HG03097 (cell line): ENCODE results near the gene PPP1R15B.
A peak's percentile ranks its signal among the peaks of the same experiment; 100 is the strongest.

Experiments used
- ATAC-seq: cut with Tn5 transposase; IDR thresholded peaks from one replicate; pipeline ENCODE4 v1.9.1; 2021; ENCODE audit not compliant: unreplicated experiment, low FRiP score

PPP1R15B gene

DNA sequence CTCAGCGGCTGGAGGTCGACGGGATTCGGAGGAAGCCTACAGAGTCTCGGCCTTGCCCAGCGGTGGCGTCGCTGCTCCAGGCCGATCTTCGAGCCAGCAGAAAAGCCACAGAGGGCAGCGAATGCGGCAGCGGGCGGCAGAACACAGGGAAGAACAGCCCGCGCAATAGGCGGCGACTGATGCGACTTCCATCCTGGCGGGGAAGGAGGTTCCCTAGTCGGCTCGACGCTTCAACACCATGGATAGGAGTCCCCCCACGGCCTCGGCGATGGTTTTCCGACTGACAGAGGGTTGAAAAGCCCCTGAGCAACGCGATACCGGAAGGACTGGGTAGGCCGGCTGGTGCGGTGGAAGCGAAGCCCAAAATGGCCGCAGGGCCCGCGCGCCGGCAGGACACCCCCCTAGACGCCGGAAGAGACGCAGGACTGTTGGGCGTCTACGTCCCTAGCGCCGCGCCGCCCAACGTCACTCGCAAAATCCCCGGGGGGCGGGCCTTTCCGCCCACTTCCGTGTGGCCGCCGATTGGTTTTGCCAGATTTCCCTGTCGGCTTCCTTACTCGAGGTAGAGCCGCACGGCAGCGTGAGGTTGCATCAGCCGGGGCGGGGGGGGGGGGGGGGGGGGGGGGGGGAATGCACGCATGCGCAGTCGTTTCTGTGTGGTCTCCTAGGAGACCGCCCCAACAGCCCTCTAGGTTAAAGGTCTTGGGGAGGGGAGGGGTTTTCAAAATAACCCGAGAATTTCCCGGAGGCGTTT, at the start of gene PPP1R15B:
TSS of gene PPP1R15B (minus strand) at position 367 of the 754 bp plus-strand sequence. CDS start 406 bp downstream, outside the sequence.
- peak; percentile 84 for ATAC-seq

DNA sequence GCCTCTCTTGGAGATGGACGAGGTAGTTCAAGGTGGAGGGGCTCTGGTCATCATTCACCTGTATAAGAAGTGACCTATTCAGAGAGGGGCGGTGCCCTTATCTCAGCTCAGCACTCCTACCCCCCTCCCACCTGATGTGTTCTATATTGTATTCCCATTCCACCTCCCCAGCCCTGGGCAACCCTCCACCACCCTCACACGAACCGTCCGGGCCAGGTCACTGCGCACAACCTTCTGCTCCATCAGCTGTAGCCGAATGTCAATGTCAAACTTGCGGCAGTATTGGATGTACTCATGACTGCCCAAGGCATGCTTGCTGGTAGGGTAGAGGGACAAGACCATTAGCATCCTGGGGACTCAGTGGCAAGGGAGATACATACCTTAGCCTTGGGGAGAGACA, 48.7 kb upstream of the PPP1R15B start:
- ATAC-seq = no peak

DNA sequence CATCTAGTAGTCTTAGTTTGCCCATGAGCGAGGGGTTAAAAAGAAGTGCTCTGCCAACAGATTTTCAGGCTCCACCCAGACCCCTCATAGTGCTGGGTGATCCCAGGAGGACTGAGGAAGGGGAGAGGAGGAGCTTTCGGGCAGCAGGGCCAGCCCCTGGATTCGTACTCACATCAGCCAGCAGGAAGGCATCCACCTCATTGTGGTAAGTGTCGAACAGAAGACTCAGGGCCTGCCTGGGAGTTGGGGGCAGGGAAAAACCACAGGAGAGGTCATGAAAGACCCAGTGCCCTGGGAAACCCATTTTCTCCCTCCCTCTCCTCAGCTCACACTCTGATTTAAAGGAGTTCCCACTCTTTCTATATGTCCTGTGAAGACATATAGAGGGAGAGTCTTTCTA, 48.1 kb upstream of the PPP1R15B start:
- no peak for ATAC-seq

DNA sequence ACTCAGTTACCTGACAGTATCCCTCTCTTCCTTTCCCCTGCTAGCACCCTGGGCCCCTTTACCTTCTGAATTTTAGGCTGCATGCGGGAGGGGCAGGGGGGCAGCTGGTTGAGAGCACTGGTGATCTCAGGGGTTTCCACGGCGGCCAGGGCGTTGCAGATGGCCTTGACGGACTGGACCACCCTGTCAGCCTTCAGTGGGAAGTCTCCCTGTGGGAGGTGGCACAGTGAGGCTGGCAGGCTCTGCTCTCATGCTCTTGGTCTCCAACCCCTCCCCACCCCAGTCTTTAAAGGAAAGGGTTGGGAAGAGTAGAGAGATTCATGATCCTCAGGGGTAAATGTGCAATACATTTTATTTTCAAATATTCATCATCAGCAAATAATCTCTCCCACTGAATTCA, 46.0 kb upstream of the PPP1R15B start:
- ATAC-seq = no peak

DNA sequence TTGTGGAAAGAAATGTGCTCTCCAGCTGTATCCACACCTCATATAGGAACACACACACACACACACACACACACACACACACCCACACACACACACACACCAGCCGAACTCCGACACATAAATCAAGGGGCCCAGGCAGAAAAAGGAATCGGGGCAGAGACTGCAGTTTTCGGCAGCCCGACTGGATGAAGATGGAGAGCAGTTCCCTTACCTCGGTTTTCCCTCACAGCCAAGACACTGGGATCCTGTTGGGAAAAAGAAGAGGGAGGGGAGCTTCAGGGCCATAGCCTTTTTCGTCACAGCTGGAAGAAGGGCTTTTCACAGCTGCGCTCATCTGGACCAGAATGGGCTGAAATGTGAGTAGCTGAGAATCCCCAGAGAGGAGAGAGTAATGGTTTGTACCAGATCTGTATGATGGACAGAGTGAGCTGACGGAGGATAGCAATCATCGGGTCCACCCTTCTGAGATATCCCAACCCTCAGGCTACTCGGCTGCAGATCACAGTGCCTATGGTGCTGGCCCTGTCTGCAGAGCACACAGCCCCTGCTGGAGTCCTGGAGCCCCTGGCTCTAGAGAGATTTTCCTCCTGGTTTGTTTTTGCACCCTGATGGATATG, 45.3 kb upstream of the PPP1R15B start:
- ATAC-seq = no peak

DNA sequence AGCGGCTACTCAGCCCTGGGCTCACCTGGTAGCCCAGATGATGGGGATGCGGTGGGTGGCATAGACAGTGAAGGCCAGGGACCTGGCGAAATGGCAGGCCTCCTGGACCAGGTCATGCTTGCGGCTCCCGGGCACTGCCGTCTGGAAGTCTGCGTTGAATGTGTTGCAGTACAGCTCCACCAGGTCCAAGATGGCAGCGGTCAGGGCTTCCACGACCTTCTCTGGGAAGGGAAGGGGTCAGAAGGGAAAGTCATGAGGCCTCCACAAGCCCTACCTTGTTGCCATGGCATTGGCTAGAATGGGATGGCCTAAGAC, 44.2 kb upstream of the PPP1R15B start:
- no peak for ATAC-seq

DNA sequence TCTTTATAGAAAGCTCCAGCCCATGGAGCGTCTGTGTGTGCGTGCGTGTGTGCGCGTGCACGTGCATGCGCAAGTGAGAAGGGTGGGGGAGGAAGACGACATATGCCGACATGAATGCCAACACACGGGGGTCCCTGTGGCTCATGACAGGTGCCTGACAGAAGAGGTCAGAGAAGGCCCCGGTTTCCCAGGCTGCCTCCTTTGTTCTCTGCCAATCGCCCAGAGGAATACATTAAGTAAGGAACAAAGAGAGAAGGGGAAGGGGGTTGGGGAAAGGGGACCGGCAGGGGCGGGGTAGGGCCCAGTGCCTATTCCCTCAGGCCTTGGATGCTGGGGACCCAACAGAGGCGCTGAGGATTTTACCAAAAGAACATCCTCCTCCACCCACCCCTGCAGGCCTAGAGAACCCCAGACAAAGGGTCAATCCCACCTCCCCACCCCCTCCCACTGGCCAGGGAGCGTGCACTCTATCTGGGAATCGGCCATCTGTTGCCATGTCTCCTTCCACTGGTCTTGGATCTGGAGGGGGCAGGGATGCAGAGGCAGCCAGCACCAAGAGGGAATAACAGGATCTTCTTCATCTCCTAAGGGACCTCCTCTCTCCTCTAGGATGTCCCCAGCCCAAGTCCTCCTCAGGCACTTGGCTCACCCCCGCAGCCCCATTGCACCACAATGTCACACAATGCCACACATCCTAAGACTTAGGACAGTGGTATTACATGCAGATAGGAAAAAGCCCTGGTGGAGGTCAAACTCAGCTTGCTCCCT, 43.6 kb upstream of the PPP1R15B start:
- ATAC-seq = no peak

DNA sequence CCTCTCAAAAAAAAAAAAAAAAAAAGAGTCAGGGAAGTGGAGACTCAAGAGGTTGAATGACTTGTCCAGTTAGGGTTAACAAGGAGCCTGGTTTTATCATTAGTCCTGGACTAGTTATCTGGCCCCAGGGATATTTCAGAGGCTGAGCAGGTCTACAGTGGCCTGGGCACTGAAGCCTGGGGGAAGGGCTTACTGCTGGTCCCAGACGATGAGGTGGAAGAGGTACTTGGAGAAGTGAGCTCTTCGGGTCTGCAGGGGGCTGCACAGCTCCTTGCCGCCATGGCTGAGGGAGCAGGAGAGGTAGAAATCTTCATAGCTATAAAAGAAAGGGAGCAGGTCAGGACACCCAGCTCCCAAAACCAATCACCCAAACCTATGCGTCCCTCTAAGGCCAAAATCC, 42.9 kb upstream of the PPP1R15B start:
- ATAC-seq = no peak

DNA sequence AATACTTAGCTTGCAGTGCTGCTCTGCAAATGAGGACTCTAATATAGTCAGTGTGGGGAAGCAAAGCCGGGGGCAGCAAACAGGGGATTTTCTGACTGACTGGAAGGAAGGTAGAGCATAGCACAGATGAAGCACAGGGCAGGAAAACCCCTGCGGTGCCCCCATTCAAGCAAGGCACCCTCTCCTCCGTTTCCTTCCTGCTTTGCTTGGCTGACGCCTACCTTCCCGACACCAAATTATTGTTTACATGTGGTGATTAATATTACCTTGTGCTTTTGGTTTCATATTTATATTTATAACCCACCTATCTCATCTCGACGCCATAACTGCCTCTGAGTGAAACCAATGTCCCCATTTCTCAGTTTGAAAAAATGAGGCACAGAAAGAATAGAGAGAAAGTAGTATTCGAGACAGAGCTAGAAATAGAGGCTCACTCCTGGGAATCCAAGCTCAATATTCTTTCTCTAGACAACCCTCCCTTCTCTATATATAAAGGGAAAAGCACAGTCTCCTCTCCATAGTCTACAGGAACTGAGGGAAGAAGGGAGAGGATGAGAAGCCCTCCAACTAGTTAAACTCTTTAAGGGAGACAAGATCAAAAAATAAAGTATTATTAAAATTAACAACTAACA, 41.6 kb upstream of the PPP1R15B start:
- ATAC-seq = peak; percentile 65

DNA sequence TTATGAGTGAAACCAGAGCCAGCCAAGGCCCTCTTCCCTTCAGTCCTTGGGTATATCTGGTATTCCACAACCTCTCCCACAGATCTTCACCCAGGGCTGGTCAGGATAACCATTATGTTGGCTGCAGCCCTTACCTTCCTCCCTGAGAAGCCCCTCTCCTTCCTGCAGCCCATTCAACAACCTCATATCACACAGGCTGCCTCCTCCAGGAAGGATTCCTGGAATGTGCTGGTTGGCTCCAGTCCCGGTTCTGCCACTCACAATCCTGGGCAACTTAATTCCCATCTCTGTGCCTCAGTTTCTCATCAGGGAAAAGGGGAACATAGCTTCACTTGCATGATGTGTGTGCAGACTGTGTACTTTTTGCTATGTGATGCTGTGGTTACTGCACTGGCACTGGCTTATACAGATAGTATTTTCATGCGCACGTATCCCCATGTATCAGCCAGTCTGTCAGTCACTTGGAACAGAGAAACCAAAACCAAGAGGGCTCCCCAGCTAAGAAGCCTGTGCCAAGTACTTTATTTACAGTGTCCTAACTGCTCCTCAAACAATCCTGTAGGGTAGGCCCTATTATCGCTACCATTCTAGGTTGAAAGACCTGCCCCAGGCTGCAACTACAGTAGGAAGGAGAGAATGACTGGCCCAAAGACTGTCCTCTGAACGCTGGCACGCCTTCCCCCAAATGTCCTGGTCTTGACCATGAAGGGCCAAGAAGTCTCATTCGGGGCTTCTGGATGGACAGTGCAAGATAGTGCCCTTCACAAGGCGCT, 39.9 kb upstream of the PPP1R15B start:
- ATAC-seq = no peak

DNA sequence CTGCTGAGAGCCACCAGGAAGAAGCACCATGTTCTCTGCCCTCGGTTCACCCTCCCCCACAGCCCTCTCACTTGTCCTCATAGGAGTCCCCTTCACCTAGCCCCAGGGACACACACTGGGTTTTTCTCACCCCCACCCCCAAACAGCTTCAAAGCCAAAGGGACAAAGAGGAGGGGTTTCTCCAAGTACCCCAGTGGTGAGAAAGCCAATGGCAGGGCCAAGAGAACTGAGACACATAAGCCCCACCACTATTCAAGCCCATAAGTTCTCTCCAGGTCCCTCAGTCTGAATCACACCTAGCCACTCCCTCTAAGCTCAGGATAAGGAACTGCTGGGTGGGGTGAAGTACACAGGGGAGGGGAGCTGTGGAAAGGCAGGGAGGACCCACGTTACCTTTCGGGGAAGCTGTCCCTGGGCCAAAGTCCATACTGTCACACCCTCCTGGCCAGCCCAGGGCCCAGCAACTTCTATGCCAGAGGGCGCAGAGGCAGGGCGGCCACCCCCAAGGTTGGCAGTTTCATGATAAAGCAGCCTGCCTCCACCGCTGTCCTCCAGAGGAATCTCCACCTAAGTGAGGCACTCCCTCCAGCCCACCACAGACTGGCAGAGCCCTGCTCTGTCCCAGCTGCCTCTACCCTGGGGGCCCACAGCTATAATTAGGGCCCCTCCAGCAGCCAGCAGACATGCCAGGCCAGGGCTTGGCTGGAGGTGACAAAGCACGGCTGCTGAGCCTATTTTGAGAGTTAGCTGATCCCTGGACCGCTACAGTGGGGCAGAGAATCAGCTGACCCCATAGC, 39.0 kb upstream of the PPP1R15B start:
- ATAC-seq = no peak

DNA sequence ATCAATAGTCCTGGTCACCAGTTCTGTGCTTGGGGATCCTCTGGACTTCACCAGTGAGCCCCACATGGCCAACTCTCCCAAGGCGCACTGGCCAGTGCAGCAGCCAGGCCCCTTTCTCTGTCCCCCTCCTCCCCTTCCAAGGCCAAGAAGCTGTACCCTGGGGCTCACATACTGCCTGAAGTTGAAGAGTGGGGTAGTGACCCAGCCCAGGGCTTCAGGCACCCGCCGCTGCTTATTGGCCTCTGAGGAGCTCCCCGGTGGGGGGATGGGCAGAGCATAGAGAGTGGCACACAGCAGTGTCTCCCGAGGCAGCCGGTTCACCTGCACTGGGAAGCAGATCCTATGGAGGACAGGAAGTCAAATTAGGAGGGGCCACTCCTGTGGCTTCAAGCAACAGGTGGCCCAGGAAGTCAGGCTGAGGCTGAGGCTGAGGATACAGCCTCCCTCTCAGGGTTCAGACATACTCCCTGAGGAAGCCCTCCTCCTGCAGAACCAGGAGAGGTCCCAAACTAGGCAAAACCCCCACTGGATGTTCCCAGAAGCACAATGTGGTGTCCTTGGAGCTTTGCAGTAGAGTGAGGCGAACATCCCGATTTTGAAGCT, 38.2 kb upstream of the PPP1R15B start:
- no peak for ATAC-seq

DNA sequence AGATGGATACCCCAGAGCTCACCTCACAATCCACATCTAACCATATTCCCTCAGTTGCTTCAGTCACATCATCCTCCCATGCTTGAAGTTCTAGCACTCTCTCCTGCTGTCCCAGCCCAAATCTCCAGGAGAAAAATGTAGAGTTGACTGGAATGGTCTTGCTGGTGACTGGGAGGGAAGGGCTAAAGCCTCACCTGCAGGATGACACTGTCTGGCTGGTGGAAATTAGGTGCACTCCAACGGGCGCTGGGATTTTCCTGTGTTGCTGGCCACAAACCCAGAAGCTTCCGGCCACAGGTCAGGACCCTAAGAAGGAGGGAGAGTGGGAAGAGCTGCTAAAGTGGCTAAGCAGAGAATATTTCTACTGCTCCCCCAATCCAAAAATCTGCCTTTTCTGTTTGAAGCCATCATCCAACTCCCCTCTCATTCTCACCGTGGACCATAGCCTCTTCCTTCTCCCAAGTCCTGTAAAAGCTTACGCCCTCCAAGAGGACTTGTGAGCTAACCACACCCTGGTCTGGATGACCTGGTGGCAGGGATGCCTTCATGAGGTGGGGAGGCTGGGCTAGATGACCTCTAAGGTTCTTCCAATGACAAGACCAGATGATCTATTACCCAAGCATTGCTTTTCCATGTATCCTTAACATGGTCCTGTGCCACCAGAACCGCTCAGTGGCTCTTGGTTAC, 37.5 kb upstream of the PPP1R15B start:
- ATAC-seq = no peak

DNA sequence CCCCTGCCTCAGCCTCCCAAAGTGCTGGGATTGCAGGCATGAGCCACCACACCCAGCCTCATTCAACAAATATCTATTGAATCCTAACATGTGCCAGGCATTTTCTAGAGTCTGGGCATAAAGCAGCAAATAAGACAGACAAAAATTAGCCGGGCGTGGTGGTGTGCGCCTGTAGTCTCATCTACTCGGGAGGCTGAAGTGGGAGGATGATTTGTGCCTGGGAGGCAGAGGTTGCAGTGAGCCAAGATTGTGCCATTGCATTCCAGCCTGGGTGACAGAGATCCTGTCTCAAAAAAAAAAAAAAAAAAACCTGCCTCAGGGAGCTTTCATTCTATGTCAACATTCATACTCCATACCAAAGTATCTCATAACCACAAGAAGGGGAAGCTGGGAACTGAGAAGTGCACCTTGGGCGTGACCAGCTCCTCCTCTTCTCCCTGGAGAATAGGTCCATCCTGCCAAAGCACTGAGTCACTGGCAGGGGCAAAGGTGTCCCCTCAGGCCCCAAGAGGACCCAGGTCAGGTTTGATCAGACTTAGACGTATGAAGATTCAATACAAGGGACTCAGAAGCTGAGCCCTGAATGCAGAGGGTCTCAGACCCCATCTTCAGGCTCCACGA, 36.8 kb upstream of the PPP1R15B start:
- ATAC-seq = no peak

DNA sequence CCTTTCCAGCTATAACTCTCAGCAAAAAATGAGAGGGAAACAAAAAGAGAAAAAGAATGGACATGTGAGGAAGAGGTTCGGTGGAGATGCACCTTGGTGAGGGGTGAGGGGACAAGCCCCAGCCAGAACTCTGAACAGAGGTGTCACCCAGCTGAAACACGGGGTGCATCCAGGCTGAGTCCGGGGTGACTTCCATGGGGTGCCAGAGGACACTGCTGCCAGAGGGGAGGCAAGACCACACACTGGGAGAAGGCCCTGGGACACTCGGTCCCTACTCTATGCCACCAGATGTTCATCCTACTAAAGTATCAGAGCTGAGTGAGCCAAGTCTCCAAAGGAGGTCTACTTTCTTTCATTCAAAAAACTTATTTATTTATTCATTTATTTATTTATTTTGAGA, 36.1 kb upstream of the PPP1R15B start:
- no peak for ATAC-seq

DNA sequence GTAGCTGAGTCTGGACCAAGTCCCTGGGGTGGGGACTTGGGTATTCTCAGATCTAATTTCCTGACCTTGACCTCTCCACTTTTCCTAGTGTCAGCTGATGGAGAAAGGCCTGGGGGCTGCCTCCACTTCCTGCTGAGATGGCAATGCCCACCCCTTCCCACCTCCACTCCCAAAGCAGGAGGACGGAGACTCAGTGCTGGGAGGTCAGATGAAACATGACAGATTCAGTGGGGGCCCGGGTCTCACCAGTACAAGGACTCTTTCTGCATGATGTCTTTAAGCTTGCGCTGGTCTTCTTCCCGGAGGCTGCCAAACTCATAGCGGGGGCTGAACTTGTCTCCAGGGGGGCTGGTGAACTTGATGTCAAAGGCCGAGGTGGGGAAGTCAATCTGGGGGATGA, 35.6 kb upstream of the PPP1R15B start:
- no peak for ATAC-seq

DNA sequence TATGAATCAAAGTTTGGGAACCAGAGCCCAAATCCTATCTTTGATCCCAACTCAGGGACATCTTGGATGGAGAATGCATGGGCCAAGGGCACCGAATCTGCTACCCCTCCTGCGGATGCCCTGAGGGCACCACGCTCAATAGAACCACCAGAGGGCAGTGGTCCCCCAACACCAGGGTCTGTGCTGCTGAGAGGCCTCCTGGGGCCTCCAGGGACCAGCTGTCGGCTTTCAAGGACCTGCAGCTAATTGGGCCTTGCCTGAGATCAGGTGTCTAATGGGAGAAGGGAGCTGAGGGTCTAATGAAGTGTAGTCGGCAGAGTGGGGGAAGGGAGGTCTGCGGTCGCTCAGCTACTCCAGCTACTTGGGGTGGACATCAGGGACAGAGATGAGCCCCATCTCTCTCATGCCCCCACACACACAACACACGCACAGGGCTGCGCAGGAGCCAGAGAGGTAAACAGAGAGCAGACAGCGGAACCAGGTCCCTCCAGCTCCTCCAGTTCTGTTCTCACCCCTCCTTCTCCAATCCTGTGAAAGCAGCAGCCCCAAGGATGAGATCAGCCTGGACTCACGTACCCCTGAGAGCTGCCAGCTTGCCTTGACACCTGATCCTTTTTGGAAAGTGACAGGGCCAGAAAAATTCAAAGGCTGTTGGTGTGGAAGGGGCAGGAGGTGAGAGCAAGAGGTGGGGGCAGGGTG, 34.9 kb upstream of the PPP1R15B start:
- peak; percentile 58 for ATAC-seq
